CD14-positive monocyte (primary cell): ENCODE results near the gene MAPRE3. TPM values are rescaled to one million over a fixed set of nuclear protein-coding genes. Genes with fewer than 3 reads are reported as not detected.
"Not testable (repeated sequence)": the region's sequence is repeated elsewhere in the genome, so short reads cannot be mapped to it uniquely, and the experiment has no call there.

Experiments
- DNase-seq, 3 donors: peaks; one replicate each; pipeline ENCODE4 v3.0.0-alpha.2; 2011 to 2022
- H2AFZ ChIP-seq: 2 replicates; pipeline ENCODE4 v1.6.0; 2012; ENCODE audit warnings: mild to moderate bottlenecking, low read depth, low read length, inconsistent platforms; ENCODE audit not compliant: insufficient read depth, poor library complexity, severe bottlenecking
- H3K27ac ChIP-seq, 2 donors: 1 replicate in 1 of 2; 2 replicates in 1 of 2; pipeline ENCODE4 v1.5.1; 2012 to 2013; ENCODE audit warnings: low read length in 2 of 2, control low read depth in 1 of 2, inconsistent platforms in 1 of 2, low read depth in 1 of 2, mild to moderate bottlenecking in 1 of 2
- H3K27me3 ChIP-seq, 2 donors: one replicate each; pipeline versions ENCODE4 v1.6.0 to v1.6.1; 2011 to 2013; ENCODE audit warnings: low read length in 2 of 2; ENCODE audit not compliant: control insufficient read depth in 2 of 2, insufficient read depth in 2 of 2
- H3K36me3 ChIP-seq, 2 donors: replicated peaks in 1 of 2; 1 replicate in 1 of 2; 2 replicates in 1 of 2; pipeline versions ENCODE4 v1.5.1 to v1.6.1; 2012 to 2013; ENCODE audit warnings: low read length in 2 of 2, control low read depth in 1 of 2, inconsistent platforms in 1 of 2, mild to moderate bottlenecking in 1 of 2; ENCODE audit not compliant: insufficient read depth in 2 of 2, control insufficient read depth in 1 of 2
- H3K4me1 ChIP-seq, 2 donors: 1 replicate in 1 of 2; 2 replicates in 1 of 2; pipeline versions ENCODE4 v1.5.1 to v1.6.1; 2012 to 2013; ENCODE audit warnings: low read length in 2 of 2, control low read depth in 1 of 2, inconsistent platforms in 1 of 2, mild to moderate bottlenecking in 1 of 2, moderate library complexity in 1 of 2; ENCODE audit not compliant: insufficient read depth in 2 of 2, control insufficient read depth in 1 of 2
- H3K4me2 ChIP-seq: replicated peaks from 2 replicates; pipeline ENCODE3; 2012; ENCODE audit warnings: low read length, moderate library complexity, mild to moderate bottlenecking; ENCODE audit not compliant: poor library complexity, severe bottlenecking; ENCODE audit errors: extremely low read depth
- H3K4me3 ChIP-seq, 3 experiments: fragments of 200-600 bp in 1 of 3; sonication (generic) in 1 of 3; replicated peaks in 1 of 3; 1 replicate in 2 of 3; 2 replicates in 1 of 3; pipeline ENCODE4 v1.5.1; 2011 to 2013; ENCODE audit warnings: low read length in 3 of 3, mild to moderate bottlenecking in 3 of 3, control low read depth in 2 of 3, low read depth in 2 of 3, inconsistent platforms in 1 of 3, moderate library complexity in 1 of 3
- H3K79me2 ChIP-seq: 2 replicates; pipeline ENCODE4 v1.6.0; 2012; ENCODE audit warnings: mild to moderate bottlenecking, control low read depth, inconsistent platforms, low read length, moderate library complexity; ENCODE audit not compliant: insufficient read depth
- H3K9ac ChIP-seq: 2 replicates; pipeline ENCODE4 v1.6.0; 2017; ENCODE audit warnings: low read length, mild to moderate bottlenecking; ENCODE audit not compliant: insufficient read depth, poor library complexity, severe bottlenecking
- H3K9me3 ChIP-seq, 2 donors: replicated peaks in 1 of 2; 1 replicate in 1 of 2; 2 replicates in 1 of 2; pipeline versions ENCODE4 v1.5.1 to v1.6.1; 2012 to 2013; ENCODE audit warnings: low read length in 2 of 2, control low read depth in 1 of 2; ENCODE audit not compliant: control insufficient read depth in 1 of 2, insufficient read depth in 1 of 2
- H4K20me1 ChIP-seq: 2 replicates; pipeline ENCODE4 v1.6.0; 2012; ENCODE audit warnings: mild to moderate bottlenecking, low read length, control low read depth, moderate library complexity; ENCODE audit not compliant: insufficient read depth
- H3K27ac Mint-ChIP-seq, 7 donors: one replicate each; pipeline ENCODE4 v1.8.0; 2020; ENCODE audit warnings: mild to moderate bottlenecking in 7 of 7, mixed read lengths in 7 of 7, moderate library complexity in 6 of 7, inconsistent platforms in 2 of 7
- H3K27me3 Mint-ChIP-seq, 3 donors: one replicate each; pipeline ENCODE4 v1.8.0; 2021 to 2022; ENCODE audit warnings: low read depth in 3 of 3, mild to moderate bottlenecking in 3 of 3, mixed read lengths in 3 of 3, moderate library complexity in 3 of 3, inconsistent platforms in 1 of 3
- H3K36me3 Mint-ChIP-seq, 2 donors: one replicate each; pipeline ENCODE4 v1.8.0; 2020; ENCODE audit warnings: mixed read lengths in 2 of 2, inconsistent platforms in 1 of 2, mild to moderate bottlenecking in 1 of 2
- H3K4me1 Mint-ChIP-seq: one replicate; pipeline ENCODE4 v1.8.0; 2020; ENCODE audit warnings: mild to moderate bottlenecking, mixed read lengths
- H3K4me3 Mint-ChIP-seq, 2 donors: one replicate each; pipeline ENCODE4 v1.8.0; 2020; ENCODE audit warnings: mild to moderate bottlenecking in 2 of 2, mixed read lengths in 2 of 2, moderate library complexity in 1 of 2
- H3K9me3 Mint-ChIP-seq, 7 donors: one replicate each; pipeline ENCODE4 v1.8.0; 2020 to 2022; ENCODE audit warnings: mixed read lengths in 7 of 7, mild to moderate bottlenecking in 6 of 7, moderate library complexity in 6 of 7, inconsistent platforms in 2 of 7
- CTCF ChIP-seq: fragments of 200-600 bp; IDR thresholded peaks from one replicate; pipeline ENCODE4 v1.8.0; 2022; ENCODE audit warnings: antibody characterized with exemption, mild to moderate bottlenecking
- WGBS: methylation state at CpG from one replicate; pipeline ENCODE4 v1.1.5; 2013; ENCODE audit warnings: missing lambda C conversion rate; ENCODE audit not compliant: insufficient coverage; 5-methylcytosine and 5-hydroxymethylcytosine counted together
- intact Hi-C, 2 donors: fragments of 100-400 bp; cut with micrococcal nuclease; formaldehyde crosslinking; loops; one replicate each; pipeline versions ENCODE4 v1.15.0 to v1.15.1; 2023
- polyA plus RNA-seq, 3 donors: library from polyadenylated mRNA; depleted of rRNA in 1 of 3; unstranded in 2 of 3; stranded (reverse) in 1 of 3; fragments of 300-500 nt in 2 of 3; fragments of >200 nt in 1 of 3; fragmentation: Illumina TruSeq in 2 of 3; gene quantifications; 1 replicate in 2 of 3; 2 replicates in 1 of 3; pipeline ENCODE4 v1.2.3, GENCODE V29; 2012 to 2021

MAPRE3 gene
- polyA plus RNA-seq, 3 donors: 2.4 to 14.4 (median 3.5) TPM

GRCh38 chr2:26922405-26923188 is 47.8 kb upstream of the MAPRE3 start:
- Histone ChIP-seq H2AFZ (peak overlapping the region; percentile 14), H3K4me3 (no peak overlapping the region), H3K9ac (no peak overlapping the region), H3K4me2 (no peak overlapping the region), H3K79me2 (no peaks in the 10 kb centered on the region), H3K4me1 (peaks cover 0 to 5% of the 10 kb centered on the region in 2 donors), H3K36me3 (no peaks in the 10 kb centered on the region), H3K27ac (no peak overlapping the region), H3K9me3 (no peaks in the 10 kb centered on the region), H4K20me1 (no peaks in the 10 kb centered on the region), H3K27me3 (no peaks in the 10 kb centered on the region)
- WGBS: 0% methylated on average over 3 of the region's 8 CpGs
- H3K36me3 Mint-ChIP-seq: no peaks in the 10 kb centered on the region
- intact Hi-C loops: no loop called here
- H3K4me3 Mint-ChIP-seq: peak overlapping the region in 1 of 2 donors; percentile 63
- peak; percentile 45 for TF ChIP-seq CTCF
- peaks cover 0 to 10% (median 6%) of the 10 kb centered on the region in 3 donors for H3K27me3 Mint-ChIP-seq
- H3K4me1 Mint-ChIP-seq: peaks cover 8% of the 10 kb centered on the region
- H3K9me3 Mint-ChIP-seq: peaks cover 0 to 3% (median 0%) of the 10 kb centered on the region in 7 donors
- peak overlapping the region in 1 of 7 donors; percentile 21 for H3K27ac Mint-ChIP-seq
- DNase-seq: peak; percentile 5 to 35 (median 21)

GRCh38 chr2:26923189-26923466 is 47.3 kb upstream of the MAPRE3 start:
- H3K9me3 Mint-ChIP-seq, DNase-seq, H3K9me3 ChIP-seq, H3K36me3 Mint-ChIP-seq, H3K4me2 ChIP-seq, H3K4me1 ChIP-seq, H3K79me2 ChIP-seq, H4K20me1 ChIP-seq, H3K4me3 ChIP-seq, H3K4me3 Mint-ChIP-seq, H3K36me3 ChIP-seq, intact Hi-C loops, H3K27me3 Mint-ChIP-seq, H3K9ac ChIP-seq, H3K27me3 ChIP-seq, H3K27ac Mint-ChIP-seq, H3K27ac ChIP-seq, H3K4me1 Mint-ChIP-seq: not testable (repeated sequence)
- peak; percentile 3 for TF ChIP-seq CTCF
- peak overlapping the region; percentile 14 for H2AFZ ChIP-seq
- 78% methylated on average over 1 of the region's 1 CpG for WGBS
